Measurements from ENCODE around the gene LDLRAD4.
"Not testable (repeated sequence)": the region's sequence is repeated elsewhere in the genome, so short reads cannot be mapped to it uniquely, and the experiment has no call there.

Gene LDLRAD4

DNA sequence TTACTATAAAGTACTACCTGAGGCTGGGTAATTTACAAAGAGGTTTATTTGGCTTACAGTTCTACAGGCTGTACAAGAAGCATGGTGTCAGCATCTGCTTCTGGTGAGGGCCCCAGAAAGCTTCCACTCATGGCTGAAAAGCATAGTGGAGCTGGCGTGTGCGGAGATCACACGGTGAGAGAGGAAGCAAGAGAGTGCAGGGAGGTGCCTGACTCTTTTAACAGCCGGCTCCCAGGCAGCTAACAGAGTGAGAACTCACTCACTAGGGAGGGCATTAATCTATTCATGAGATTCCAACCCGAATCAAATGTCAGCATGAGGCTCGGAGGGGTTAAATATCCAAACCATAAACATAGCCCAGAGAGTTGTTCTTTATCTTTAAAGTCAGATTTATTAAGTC lies 117.3 kb downstream of the LDLRAD4 start:
- DNase-seq (ENCODE audit: low read depth, low spot score) = no peak

DNA sequence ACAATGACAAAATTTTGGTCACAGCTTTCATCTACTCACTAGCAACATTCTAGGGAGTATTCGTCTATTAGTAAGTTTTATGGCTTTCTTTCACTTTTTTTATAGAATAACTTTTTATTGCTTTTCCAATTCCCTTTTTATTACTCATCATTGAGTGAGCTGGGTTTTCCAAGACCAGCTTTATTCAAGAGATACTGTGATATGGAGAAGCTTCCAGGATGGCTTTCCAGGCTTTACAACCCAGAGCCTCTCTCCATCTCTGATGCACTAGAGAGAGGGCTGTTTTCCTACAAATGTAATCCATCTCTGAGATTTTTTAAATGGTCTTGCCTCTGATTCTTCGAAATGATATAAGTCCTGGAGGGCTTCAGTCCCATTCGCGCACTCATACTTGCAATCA lies 118.3 kb downstream of the LDLRAD4 start:
- DNase-seq (ENCODE audit: low read depth, low spot score) = no peak

DNA sequence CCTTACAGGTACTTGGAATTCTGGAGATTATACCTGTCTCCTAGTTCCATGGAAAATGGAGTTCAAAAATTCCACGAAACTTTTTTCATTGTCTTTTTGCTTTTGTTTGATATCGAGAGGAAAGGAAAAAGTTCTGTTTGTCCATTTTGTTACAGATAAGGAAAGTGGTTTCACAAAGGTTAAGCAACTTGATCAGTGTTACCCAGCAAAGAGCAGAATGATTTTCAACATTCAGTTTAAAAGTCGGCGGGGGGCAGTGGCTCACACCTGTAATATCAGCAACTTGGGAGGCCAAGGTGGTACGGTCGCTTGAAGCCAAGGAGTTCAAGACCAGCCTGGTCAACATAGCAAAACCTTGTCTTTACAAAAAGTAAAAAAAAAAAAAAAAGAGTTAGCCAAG lies 118.8 kb downstream of the LDLRAD4 start:
- no peak for DNase-seq (ENCODE audit: low read depth, low spot score)

DNA sequence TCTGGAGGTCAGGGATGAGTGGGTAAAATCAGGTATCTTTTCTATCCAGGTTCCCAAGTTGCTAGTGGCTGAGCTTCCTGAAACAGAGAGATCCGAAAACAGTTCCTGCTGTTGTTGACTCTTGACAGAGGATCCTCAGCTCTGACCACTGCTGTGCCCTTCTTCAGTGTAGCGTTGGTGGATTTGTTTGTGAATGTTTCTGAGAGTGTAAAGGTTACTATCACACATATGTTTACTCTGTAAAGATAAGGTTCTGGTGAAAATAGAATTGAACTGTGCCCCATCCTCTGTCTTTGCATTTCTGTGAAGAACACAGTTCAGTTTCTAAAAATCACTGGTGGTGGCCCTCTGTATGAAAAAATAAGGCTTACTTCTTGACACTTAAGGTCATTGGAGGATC lies 119.8 kb downstream of the LDLRAD4 start:
- no peak for DNase-seq (ENCODE audit: low read depth, low spot score)

DNA sequence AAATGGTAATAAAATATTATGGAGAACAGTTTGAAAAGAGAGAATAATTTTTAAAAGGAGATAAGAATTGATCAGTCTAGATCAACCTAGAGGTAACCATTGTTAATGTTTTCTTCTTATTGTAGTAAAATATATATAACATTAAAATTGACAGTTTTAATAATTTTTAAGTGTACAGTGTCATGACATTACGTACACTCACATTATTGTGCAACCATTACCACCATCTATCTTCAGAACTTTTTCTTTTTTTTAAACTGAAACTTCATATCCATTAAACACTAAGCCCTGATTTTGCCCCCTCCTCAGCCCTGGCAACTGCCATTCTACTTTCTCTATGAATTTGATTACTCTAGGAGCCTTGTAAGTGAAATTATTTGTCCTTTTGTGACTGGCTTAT lies 121.1 kb downstream of the LDLRAD4 start:
- no peak for DNase-seq (ENCODE audit: low read depth, low spot score)

DNA sequence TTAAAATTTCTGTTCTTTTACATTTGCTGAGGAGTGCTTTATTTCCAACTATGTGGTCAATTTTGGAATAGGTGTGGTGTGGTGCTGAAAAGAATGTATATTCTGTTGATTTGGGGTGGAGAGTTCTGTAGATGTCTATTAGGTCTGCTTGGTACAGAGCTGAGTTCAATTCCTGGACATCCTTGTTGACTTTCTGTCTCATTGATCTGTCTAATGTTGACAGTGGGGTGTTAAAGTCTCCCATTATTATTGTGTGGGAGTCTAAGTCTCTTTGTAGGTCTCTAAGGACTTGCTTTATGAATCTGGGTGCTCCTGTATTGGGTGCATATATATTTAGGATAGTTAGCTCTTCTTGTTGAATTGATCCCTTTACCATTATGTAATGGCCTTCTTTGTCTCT lies 127.9 kb downstream of the LDLRAD4 start:
- not testable (repeated sequence) for DNase-seq (ENCODE audit: low read depth, low spot score)

DNA sequence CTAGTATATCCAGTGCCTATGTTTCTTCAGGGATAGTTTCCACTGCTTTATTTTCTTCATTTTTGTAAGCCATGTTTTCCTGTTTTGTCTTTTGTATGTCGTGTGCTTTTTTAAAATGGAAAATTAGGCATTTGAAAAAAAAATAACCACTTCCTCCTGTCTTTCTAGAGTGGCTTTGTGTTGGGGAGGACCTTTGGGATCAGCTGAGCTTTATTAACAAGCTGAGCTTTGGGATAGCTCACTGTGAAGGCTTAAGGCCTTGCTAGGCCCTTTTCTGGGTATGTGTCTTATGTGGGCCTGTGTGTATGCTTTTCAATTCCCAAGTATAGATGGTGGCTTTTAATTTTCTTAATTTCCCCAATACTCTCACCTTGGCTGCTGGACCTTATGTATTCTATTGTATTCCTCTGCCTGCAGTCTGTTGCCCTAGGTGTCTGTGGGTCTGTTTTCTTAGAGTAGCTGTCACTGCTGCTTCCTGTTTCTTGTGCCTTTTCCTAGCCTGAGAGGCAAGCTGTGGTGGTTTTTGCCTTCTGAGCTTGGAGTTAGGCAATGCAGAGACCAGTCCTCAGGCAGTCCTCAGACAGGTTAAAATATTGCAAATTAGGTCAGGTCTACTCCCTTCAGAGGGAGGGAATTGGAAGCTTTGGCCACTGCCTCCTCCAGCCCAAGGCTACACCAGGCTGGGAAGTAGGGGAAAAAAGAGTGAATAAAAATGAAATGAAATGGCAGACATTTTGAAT lies 134.7 kb downstream of the LDLRAD4 start:
- DNase-seq (ENCODE audit: low read depth, low spot score) = no peak

DNA sequence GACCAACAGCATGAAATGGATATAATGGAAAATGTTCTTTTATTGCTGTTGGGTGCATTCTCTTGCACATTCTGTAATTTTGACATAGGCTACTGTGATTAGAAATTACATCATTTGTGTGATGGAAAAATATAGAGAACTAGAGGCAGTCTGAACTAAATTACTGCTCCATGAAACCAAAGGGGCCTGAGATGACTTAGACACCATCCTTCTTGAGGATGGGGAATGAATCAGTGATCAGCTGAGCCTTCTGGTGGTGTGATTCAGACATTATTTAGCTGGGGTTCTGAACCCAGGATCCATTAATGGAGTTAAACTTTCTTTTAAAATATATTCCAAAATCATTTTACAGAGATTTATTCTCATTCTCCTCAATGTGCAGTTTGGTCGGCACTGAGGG lies 135.8 kb downstream of the LDLRAD4 start:
- DNase-seq (ENCODE audit: low read depth, low spot score) = no peak

DNA sequence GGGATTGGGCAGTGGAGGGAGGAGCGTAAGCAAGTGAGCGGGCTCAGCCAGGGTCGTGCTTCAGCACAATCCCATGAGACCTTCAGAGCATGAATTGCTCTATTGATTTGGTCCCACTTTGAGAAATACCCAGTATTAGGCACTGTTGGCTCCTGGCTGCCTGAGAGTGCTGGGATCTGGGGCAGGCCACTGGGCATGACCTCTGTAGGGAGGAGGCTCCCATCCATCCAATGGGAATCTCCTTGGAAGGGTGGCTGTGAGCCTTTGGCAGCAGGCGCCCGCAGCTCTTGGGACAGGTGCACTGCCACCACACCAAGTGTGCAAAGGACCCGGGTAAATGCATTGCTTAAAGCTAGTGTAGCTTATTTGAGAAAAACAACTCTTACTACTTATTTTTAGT lies 137.5 kb downstream of the LDLRAD4 start:
- no peak for DNase-seq (ENCODE audit: low read depth, low spot score)

DNA sequence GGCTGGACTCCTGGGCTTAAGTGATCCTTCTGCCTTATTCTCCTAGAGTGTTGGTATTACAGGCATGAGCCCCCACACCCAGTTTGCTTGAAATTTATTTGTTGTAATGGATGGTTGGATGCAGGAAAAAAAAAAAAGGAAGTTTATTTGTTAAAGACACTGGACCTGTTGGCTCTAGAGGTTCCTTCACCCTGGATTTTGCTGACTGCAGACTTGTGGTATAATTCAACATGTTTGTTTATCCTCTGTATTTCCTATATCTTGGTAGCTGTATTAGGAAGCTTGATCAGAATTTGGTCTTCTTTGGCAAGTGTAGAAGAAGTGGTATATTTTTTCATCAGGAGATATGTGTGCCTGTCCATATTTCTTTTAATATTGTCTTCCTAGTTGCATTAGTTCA lies 138.7 kb downstream of the LDLRAD4 start:
- no peak for DNase-seq (ENCODE audit: low read depth, low spot score)

DNA sequence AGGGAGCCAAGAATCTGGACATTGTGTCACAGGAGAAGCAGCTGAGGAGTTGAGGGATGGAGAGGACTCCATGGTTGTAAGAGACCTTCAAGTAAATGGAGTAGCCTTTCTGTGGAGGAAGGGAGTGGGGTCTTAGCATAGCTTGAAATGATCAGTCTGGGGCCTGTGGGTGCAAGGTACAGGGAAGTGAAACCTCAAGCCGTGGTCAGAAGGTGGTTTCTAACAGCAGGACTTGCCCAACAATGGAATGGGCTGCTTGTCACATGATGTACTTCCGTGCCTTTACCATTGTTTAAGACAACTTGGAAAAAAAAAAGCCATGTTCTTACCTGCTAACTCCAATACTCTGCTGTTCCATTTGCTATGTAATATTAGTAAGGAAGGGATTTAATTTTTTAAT lies 140.7 kb downstream of the LDLRAD4 start:
- no peak for DNase-seq (ENCODE audit: low read depth, low spot score)

DNA sequence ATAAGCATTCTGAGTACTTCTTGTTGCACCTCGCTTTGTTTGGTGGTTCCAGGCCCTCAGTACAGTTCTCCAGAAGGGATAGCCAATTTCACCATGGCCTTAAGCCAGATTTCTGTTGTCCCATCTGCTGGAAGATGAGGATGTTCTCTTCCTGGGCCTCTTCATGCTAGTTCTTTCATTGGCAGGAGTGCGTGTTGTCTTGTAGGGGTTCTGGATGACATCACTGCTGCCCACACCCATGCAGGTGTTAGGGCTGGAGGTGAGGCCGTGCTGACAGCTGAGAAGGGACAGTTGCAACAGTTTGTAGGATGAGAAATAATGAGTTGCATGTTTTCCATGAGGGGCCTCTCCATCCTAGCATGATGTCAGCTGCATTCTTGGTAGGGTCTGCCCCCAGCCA lies 142.9 kb downstream of the LDLRAD4 start:
- DNase-seq (ENCODE audit: low read depth, low spot score) = no peak

DNA sequence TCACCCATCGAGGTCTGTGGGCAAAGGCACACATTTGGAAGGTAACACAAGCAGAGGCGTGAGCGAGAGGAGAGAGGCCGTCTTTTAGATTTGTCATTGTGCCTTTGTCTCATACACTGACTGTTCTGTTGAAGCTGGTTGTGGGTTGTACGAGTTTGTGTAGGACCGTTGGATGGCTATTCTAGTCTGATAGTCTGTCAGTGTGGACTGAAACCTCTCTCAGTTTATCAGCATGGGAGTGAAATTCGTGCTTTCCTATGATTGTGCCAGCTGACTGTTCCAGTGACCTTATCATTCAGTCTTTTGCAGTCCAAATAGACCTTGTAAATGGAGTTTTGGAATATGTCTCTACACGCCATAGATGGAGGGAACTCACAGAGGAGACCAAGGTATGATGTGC lies 143.5 kb downstream of the LDLRAD4 start:
- no peak for DNase-seq (ENCODE audit: low read depth, low spot score)

DNA sequence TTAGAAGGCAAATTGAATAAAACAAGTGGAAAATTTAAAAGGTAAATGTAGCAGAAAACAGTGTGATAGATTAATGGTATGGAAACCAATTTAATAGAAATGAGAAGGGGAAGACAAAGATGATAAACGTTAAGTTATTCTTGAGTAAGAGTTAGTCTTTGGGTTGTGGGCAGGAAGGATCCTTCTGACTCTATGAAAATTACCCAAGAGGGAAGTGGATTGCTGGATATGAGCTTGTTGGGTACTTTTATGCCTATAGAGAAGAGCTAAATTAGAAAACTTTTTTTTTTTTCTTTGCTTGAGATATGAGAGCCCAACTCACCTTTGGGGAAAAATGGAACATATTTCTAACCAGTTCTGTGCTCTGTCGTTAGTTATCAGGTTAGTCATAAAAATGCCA lies 144.0 kb downstream of the LDLRAD4 start:
- no peak for DNase-seq (ENCODE audit: low read depth, low spot score)

DNA sequence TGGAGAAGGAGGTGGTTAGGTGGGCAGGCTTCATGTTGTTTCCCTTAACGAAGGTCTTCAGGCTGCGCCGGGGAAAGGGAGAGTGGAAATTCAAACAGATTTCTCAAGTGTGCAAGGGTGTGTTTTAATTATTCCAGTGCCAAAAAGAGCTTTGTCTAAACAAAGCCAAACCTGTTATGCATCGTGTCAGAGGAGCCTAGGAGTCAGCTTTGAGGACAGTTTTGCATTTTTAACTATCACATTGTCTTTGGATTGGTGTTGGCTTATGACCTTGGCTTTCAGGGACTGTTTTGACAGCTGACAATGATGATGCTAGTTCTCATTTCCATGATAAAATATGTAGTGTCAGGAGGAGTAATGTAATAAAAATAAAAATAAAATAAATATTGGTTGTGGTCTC lies 144.8 kb downstream of the LDLRAD4 start:
- no peak for DNase-seq (ENCODE audit: low read depth, low spot score)

DNA sequence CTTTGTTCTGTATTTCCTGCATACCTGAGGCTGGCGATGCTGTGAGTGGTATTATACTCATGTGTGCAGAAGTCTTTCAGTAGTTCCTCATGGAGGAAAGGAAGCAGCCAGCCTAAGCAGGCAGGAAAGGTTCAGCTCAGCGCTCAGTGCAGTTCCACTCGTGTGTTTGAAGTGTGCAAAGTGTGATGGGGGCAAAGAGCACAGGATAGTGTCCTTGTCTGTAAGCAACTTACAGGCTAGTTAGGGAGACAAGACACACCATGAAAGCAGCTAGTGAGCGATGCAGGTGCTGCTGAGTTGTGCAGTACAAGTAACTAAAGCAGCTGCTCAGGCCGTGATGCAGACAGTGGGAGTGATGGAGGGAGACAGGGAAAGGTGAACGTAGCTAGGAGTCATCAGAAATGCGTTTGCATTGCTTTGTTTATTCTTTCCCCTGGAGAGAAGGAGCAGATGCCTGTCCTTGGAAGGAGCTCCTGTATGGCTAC lies 146.2 kb downstream of the LDLRAD4 start:
- DNase-seq (ENCODE audit: low read depth, low spot score) = no peak

DNA sequence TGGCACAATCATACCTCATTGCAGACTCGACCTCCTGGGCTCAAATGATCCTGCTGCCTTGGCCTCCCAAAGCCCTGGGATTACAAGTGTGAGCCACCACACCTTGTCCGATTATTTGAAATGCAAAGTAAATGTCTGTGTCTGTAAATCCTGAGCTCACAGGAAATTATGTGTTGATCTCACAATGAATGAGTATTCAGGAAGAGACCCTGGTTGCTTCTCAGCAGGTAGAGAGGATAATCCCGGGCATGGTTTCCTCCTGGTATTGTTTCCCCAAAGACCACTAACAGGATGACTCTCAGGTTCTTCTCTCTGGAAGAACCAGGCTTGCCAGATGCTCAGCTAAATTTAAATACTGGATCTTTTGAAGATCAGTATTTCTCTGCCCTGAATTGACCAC lies 147.6 kb downstream of the LDLRAD4 start:
- DNase-seq (ENCODE audit: low read depth, low spot score) = no peak

DNA sequence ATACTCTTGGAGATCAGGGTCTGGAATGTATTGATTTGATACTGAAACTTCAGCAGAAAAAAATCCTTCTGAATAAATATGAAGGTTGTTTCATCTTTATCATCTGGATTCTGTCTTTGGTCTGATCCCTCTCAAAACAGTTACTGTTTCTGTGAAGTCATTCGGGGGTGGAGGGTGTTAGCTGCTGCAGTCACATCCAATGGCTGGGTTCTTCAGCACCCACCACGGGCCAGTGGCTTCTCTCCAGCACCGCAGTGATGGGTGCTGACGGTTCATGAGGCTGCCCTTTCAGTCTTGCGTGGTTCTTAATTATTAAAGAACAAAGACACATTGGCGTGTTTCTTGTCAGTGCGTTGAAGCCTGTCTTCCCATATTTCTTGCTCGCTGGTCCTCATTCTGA lies 148.0 kb downstream of the LDLRAD4 start:
- DNase-seq (ENCODE audit: low read depth, low spot score) = no peak

DNA sequence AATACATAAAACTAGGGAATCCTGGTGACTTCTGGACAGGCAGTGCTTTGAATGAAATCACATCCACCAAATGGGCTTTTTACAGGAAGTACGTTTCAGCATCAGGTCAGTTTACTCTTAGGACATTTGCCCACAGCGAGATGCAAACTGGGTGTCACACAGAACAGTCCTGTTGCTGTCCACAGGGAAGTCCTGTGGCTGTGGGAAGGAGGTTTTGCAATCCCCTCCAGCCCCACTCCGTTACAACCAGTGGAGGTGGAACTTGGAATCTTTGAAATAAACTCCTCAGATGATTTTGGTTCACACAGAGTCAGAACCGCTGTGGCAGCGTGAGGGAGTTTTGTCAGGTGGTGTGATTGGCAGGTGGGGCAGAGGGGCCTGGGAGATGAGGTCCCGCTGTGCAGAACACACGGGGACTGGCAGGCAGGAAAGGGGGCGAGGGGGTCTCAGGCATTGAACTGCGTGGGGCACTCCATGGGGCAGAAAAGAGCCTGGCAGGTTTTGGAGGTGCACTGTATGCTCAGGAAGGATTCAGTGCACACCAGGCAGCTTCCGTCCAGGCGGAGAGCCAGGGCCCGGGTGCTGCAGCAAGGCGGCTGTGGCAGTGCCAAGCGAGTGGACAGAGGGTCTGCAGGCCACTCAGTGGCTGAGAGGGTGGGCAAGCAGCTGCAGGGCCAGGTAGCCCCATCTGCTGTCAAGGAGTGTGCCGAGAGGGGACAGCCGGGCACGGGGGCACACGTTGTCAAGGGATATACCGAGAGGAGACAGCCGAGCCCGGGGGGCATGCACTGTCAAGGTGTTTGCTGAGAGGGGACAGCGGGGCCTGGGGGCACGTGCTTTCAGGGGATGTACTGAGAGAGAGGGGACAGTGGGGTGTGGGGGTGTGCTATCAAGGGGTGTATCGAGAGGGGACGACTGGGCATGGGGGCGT lies 148.7 kb downstream of the LDLRAD4 start:
- DNase-seq (ENCODE audit: low read depth, low spot score) = no peak

DNA sequence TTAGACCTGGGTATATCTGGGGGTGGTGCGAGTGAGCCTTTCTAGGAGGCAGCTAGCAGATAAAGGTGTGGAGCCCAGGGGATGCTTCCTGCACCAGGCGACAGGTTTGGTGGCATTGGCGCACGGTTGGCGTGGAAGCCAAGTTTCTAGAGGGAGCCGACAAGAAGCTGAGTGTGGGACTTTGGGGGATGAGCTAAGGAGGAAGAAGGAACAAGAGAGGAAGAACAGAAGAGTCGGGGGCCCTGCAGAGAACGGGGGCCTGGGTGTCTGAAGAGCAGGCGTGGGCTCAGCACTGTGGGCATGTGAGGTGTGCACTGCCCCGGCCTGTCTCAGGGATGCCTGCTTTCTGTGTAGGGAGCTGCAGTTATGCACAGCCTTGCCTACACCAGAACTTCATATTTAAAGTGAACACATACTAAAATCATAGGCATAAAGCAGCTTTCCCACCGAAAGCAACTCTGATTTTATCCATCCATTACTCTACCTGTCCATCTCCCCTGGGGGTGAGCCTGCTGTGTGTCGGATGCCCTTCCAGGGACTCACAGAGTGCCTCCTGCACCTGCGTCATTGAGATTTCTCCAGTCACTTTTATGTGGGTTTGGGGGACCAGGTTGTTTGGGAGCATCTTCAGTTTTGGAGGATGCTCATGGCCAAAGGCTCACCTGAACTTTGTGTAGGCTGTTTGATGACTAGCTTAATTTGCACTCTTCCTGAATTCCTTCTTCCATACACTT lies 149.7 kb downstream of the LDLRAD4 start:
- no peak for DNase-seq (ENCODE audit: low read depth, low spot score)

DNA sequence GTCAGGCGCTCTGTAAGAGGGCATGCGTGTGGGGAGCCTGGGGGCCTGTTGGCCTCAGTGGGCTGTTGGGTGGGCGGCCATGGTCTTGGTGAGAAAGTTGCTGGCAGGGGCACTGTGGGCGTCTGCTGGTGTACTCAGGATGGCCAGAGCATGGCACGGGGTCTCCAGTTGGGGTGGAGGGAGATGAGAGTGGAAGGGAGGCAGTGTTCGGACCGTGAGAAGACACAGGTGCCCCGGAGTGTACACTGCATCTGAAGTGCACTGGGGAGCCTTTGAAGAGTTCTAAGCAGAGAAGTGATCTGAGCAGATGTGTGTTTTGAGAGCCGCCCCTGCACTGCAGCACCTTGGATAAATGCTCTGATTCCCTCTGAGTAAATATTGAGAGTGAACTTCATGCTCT lies 150.8 kb downstream of the LDLRAD4 start:
- DNase-seq (ENCODE audit: low read depth, low spot score) = no peak

All from smooth muscle cell of the brain vasculature (primary cell).